Measurements from ENCODE around the gene PCLO.

DNA sequence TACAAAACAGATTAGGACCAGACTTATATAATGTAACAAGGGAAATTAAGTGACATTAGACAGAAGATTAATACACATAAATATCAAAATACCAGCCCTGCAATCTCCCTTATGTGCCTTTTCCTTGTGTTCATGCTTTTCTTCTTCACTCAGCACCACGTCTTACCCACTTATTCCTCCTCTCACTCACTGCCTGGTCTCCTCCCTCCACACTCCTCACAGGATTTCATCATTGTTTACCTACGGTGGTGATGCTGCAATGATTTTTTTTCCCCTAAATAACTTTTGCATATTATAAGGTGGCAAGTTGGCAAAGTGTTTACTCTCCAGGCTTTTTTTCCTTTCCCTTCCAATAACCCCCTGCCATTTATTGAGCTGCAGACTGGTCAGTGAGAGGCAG lies 203.2 kb downstream of the PCLO start:
- no peak for TF ChIP-seq CTCF (conservative IDR thresholded peaks at IDR 0.05; ENCODE audit: low read length)
- no peak for TF ChIP-seq EZH2phosphoT487 (IDR thresholded peaks at IDR 0.05; ENCODE audit: borderline replicate concordance, low read depth, low read length)
